ENCODE measurements around the gene SAMD9.

GRCh38 chr7:93156884-93157283, 39.1 kb upstream of the SAMD9 start:
- no peak for TF ChIP-seq CTCF (IDR thresholded peaks at IDR 0.05; ENCODE audit: low read depth, low read length)
- no peak for TF ChIP-seq POLR2A (IDR thresholded peaks at IDR 0.05; ENCODE audit: extremely low read depth, insufficient read length)

Data from NB4 (cell line).